Chondrocyte (in vitro differentiated cells): ENCODE measurements around the gene P2RX1. TPM values are rescaled to one million over a fixed set of nuclear protein-coding genes. Genes with fewer than 3 reads are reported as not detected.

ENCODE experiments used
- DNase-seq: peaks from one replicate; pipeline ENCODE4 v3.0.0; 2021; ENCODE audit warnings: mixed read lengths, low spot score
- H3K27ac Mint-ChIP-seq: one replicate; pipeline ENCODE4 v1.8.0; 2021; ENCODE audit warnings: mild to moderate bottlenecking, moderate library complexity, mixed read lengths; ENCODE audit not compliant: unreplicated experiment
- H3K27me3 Mint-ChIP-seq: 2 replicates; pipeline ENCODE4 v1.8.0; 2021; ENCODE audit warnings: low read depth, mixed read lengths
- H3K36me3 Mint-ChIP-seq: 2 replicates; pipeline ENCODE4 v1.8.0; 2021; ENCODE audit warnings: low read depth, mixed read lengths
- H3K4me1 Mint-ChIP-seq: 2 replicates; pipeline ENCODE4 v1.8.0; 2021; ENCODE audit warnings: low read depth, mild to moderate bottlenecking, mixed read lengths
- H3K4me3 Mint-ChIP-seq: one replicate; pipeline ENCODE4 v1.8.0; 2021; ENCODE audit warnings: mild to moderate bottlenecking, moderate library complexity, mixed read lengths; ENCODE audit not compliant: unreplicated experiment
- H3K9me3 Mint-ChIP-seq: 2 replicates; pipeline ENCODE4 v1.8.0; 2021; ENCODE audit warnings: low read depth, mixed read lengths
- total RNA-seq: library from RNA; stranded (reverse); gene quantifications from 3 replicates; pipeline ENCODE4 v1.2.1, GENCODE V29; 2021
- TF ChIP-seq, protein P1 (sequence below): fragments of 200-600 bp; sonication (generic); IDR thresholded peaks from 2 replicates; pipeline ENCODE4 v1.5.0; 2021; ENCODE audit warnings: antibody characterized with exemption, mild to moderate bottlenecking, moderate library complexity

P2RX1 gene
- total RNA-seq, 1 donor from 2014 or later, result not detected

DNA sequence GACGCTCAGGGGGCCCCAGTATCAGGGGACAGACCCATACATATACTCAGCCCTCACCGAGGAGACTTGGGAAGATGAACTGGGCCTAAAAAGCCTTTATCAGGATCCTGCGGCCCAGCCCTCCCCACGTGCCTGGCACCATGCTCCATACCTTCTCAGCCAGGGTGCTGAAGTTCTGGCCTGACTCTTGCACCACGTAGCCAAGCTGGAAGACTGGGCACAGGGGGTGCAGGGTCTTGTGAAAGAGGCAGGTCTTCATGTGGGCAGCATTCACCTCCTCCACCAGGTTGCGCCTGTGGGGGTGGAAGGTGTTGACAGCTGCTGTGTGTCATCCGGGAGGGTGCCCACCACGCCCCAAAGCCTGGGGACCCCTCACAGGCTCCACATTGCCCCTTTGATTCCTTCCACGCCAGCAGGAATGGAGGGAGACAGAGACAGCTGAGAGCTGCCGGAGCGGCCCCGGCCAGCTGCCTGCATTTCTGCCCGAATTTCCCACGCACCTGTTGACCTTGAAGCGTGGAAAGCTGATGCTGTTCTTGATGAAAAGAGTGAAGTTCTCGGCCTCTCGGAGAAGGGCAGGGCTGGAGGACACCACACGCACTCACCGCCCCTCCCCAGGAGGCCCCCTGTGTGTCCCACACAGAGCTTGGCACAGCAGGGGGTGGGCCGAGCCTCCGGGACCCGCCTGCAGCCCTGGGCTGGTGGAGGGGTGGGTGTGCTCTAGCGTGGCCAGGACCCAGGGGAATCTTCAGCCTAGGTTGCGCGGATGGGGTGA, 13.0 kb downstream of the P2RX1 start:
- TF ChIP-seq, protein P1, sequence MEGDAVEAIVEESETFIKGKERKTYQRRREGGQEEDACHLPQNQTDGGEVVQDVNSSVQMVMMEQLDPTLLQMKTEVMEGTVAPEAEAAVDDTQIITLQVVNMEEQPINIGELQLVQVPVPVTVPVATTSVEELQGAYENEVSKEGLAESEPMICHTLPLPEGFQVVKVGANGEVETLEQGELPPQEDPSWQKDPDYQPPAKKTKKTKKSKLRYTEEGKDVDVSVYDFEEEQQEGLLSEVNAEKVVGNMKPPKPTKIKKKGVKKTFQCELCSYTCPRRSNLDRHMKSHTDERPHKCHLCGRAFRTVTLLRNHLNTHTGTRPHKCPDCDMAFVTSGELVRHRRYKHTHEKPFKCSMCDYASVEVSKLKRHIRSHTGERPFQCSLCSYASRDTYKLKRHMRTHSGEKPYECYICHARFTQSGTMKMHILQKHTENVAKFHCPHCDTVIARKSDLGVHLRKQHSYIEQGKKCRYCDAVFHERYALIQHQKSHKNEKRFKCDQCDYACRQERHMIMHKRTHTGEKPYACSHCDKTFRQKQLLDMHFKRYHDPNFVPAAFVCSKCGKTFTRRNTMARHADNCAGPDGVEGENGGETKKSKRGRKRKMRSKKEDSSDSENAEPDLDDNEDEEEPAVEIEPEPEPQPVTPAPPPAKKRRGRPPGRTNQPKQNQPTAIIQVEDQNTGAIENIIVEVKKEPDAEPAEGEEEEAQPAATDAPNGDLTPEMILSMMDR, result no peak
- Mint-ChIP-seq H3K36me3 (no peaks in the 10 kb centered on the region), H3K4me1 (peaks cover 3% of the 10 kb centered on the region), H3K9me3 (no peaks in the 10 kb centered on the region), H3K27ac (no peak overlapping the region), H3K4me3 (no peak overlapping the region), H3K27me3 (no peaks in the 10 kb centered on the region)
- no peak for DNase-seq

DNA sequence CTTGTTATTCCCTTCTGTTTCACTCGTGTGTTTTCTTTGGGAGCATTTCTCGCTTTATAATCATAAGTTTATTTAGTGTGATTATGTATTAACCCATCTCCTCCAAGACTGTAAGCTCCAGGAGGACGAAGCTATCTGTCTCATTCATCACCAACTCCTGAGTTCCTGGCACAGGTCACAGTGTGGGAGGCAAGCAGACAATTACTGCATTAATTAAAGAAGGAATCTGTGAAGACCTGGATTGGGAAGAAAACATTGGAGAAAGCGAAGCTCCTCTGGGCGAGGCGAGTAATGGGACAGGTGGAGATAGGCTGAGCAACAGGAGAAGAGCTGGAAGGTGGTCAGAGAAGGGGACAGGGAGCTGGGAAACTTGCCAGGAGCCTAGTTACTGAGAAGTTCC, 15.6 kb downstream of the P2RX1 start:
- Mint-ChIP-seq H3K27ac (no peak overlapping the region), H3K9me3 (no peaks in the 10 kb centered on the region), H3K36me3 (no peaks in the 10 kb centered on the region), H3K27me3 (no peaks in the 10 kb centered on the region), H3K4me1 (peaks cover 3% of the 10 kb centered on the region), H3K4me3 (no peak overlapping the region)
- TF ChIP-seq, protein P1, result no peak
- no peak for DNase-seq

DNA sequence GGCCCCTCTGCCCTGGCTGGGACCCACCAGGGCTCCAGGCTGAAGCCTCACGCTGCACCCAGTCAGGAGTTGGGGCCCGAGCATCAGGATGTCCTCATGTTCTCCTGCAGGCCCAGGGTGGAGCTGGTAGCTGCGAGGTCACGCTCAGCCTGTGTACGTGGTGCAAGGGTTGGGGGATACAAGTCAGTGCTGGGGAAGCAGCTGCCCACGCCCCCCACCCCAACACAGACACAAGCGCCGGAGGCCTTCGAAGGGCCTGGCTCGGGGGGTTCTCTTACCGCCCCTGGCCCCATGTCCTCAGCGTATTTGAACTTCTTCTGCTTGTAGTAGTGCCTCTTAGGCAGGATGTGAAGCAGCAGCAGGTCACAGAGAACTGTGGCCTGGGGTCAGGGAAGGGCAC, 18.5 kb downstream of the P2RX1 start:
- no peak for DNase-seq
- no peak overlapping the region for H3K4me3 Mint-ChIP-seq
- no peak overlapping the region for H3K27ac Mint-ChIP-seq
- no peaks in the 10 kb centered on the region for H3K36me3 Mint-ChIP-seq
- no peaks in the 10 kb centered on the region for H3K27me3 Mint-ChIP-seq
- H3K4me1 Mint-ChIP-seq, result peaks cover 24% of the 10 kb centered on the region
- no peaks in the 10 kb centered on the region for H3K9me3 Mint-ChIP-seq
- TF ChIP-seq, protein P1, result no peak

DNA sequence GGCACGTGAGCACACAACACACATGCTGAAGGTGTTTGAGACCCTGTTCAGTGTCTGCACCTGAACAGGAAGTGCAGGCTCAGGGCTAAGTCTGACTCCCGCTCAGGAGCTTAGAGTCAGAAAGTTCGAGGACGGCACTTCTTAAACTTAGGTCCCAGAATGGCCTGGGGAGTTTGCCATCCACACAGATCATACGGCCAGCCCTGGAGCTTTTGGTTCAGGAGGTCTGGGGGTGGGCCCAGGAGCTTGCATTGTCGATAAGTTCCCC, 19.4 kb downstream of the P2RX1 start:
- Mint-ChIP-seq H3K36me3 (no peaks in the 10 kb centered on the region), H3K27ac (no peak overlapping the region), H3K4me1 (peaks cover 27% of the 10 kb centered on the region), H3K27me3 (no peaks in the 10 kb centered on the region), H3K4me3 (no peak overlapping the region), H3K9me3 (no peaks in the 10 kb centered on the region)
- TF ChIP-seq, protein P1, result no peak
- DNase-seq, result no peak

DNA sequence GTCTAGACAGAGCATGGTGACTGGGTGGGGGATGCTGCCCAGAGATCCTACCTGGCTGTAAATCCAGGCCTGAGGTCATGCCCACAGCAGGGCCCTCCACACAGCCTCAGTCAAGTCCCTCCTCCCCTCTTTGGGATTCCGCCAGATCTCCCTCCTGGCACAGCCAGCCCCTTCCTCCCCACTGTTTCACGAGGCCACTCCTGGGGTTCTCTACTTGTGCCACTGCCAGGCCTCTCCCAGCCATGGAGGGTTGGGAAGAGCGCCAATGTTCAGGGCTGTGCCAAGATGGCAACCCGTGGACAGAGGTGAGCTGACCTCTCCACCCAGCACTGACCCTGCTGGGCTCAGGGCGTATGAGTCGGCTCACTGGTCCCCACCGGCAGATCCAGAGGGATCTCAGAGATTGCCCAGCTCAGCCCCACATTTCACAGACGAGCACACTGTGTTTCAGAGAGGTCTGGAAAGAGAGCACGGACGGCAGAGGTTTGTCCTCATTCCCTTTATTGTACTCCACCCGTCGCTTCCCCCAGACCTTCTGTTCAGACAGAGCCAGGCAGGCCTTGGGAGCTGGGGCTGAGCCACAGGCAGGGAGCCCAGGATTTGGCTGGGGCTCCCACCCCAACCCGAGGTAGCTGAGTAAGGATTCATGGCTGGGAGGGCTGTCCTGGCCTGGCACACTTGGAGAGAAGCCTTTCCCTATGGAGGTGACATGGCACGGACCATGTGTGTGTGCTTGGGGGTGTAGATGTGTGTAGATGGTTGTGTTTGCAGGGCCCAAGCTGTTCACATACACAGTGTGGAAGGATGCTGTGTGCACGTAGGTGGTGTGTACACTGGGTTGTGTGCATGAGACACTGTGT, 19.9 kb downstream of the P2RX1 start:
- TF ChIP-seq, protein P1, result no peak
- Mint-ChIP-seq H3K27me3 (no peaks in the 10 kb centered on the region), H3K4me3 (no peak overlapping the region), H3K9me3 (no peaks in the 10 kb centered on the region), H3K4me1 (peaks cover 33% of the 10 kb centered on the region), H3K36me3 (no peaks in the 10 kb centered on the region), H3K27ac (no peak overlapping the region)
- DNase-seq, result no peak
